ENCODE measurements around the gene GOLGA6C.
A peak's percentile ranks its signal among the peaks of the same experiment; 100 is the strongest.
"Not testable (repeated sequence)": the region's sequence is repeated elsewhere in the genome, so short reads cannot be mapped to it uniquely, and the experiment has no call there.

GOLGA6C gene

GRCh38 chr15:75238150-75238549, 20.0 kb upstream of the GOLGA6C start:
- ChIA-PET POLR2A (no interaction called here), CTCF (no interaction called here)
- TF ChIP-seq, protein P1, sequence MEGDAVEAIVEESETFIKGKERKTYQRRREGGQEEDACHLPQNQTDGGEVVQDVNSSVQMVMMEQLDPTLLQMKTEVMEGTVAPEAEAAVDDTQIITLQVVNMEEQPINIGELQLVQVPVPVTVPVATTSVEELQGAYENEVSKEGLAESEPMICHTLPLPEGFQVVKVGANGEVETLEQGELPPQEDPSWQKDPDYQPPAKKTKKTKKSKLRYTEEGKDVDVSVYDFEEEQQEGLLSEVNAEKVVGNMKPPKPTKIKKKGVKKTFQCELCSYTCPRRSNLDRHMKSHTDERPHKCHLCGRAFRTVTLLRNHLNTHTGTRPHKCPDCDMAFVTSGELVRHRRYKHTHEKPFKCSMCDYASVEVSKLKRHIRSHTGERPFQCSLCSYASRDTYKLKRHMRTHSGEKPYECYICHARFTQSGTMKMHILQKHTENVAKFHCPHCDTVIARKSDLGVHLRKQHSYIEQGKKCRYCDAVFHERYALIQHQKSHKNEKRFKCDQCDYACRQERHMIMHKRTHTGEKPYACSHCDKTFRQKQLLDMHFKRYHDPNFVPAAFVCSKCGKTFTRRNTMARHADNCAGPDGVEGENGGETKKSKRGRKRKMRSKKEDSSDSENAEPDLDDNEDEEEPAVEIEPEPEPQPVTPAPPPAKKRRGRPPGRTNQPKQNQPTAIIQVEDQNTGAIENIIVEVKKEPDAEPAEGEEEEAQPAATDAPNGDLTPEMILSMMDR (IDR thresholded peaks at IDR 0.05; ENCODE audit: control extremely low read depth, extremely low read depth, low read depth, missing control alignments): no peak
- no peak for DNase-seq (ENCODE audit: extremely low spot score)

GRCh38 chr15:75245741-75246140, 12.4 kb upstream of the GOLGA6C start:
- DNase-seq (ENCODE audit: extremely low spot score); CTCF ChIA-PET: not testable (repeated sequence)
- POLR2A ChIA-PET: interaction anchor here (0.7 kb wide), 1 partner anchor 287 kb away, joined by 3 read pairs; no protein-coding TSS in a partner anchor

DNA sequence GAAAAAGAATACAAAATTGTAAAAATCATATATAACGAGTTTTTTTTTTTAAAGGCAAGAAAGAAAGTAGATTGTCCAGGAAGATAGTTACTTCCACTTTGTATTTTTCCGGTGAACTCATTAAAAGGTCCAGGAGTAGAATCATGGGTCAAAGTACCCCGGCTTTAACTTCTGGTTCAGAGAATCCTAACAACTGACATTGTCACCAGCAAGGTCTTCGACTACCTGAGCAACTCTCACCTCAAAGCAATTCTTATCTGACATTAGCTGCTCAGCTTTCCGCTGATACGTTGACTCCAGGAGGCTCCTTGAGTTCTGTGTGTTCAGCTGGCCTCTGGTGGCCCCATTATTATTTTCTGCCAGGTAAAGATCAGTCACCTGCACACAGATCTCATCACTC, 9.1 kb upstream of the GOLGA6C start:
- DNase-seq (ENCODE audit: extremely low spot score); POLR2A ChIA-PET: not testable (repeated sequence)
- CTCF ChIA-PET: interaction anchor here (0.8 kb wide), 1 partner anchor 219 kb away, joined by 3 read pairs; no protein-coding TSS in a partner anchor

GRCh38 chr15:75249726-75250125, 8.4 kb upstream of the GOLGA6C start:
- CTCF ChIA-PET: no interaction called here
- POLR2A ChIA-PET: no interaction called here
- TF ChIP-seq, protein P1 (IDR thresholded peaks at IDR 0.05; ENCODE audit: control extremely low read depth, extremely low read depth, low read depth, missing control alignments): no peak
- no peak for DNase-seq (ENCODE audit: extremely low spot score)

DNA sequence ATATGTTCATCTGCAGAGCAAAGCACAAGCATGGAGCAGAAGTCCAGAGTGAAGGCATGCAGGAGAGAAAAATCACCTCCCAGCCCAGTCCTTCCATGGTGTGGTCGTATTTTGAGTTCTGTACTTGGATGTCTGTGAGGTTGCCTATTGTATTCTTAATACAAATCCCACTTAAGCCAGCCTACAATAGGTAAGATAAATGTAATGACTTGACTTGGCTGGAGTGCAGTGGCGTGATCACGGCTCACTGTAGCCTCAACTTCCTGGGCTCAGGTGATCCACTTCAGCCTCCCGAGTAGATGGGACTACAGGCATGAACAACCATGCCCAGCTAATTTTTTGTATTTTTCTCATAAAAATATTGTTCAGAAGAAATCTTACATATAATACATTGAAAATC, 6.8 kb upstream of the GOLGA6C start:
- POLR2A ChIA-PET: not testable (repeated sequence)

GRCh38 chr15:75252285-75252684, 5.8 kb upstream of the GOLGA6C start:
- DNase-seq (ENCODE audit: extremely low spot score); POLR2A ChIA-PET; CTCF ChIA-PET: not testable (repeated sequence)

More for the DNA sequence above, 6.8 kb upstream of the GOLGA6C start:
- CTCF ChIA-PET; DNase-seq (ENCODE audit: extremely low spot score): not testable (repeated sequence)

GRCh38 chr15:75258620-75259343, 648 bp downstream of the GOLGA6C start:
- DNase-seq (ENCODE audit: extremely low spot score); POLR2A ChIA-PET; CTCF ChIA-PET: not testable (repeated sequence)

GRCh38 chr15:75259873-75260272, 1.7 kb downstream of the GOLGA6C start:
- DNase-seq (ENCODE audit: extremely low spot score); CTCF ChIA-PET; POLR2A ChIA-PET: not testable (repeated sequence)

- DNase-seq (ENCODE audit: extremely low spot score); POLR2A ChIA-PET: not testable (repeated sequence)
- CTCF ChIA-PET: interaction anchor here (0.9 to 1.3 kb wide), 5 partner anchors 244 to 1301 kb away, joined by 3 to 4 read pairs (median 3); no protein-coding TSS in a partner anchor
Observed at GRCh38 chr15:75273751-75274359, 15.7 kb downstream of the GOLGA6C start.

GRCh38 chr15:75274509-75275107, 16.5 kb downstream of the GOLGA6C start:
- TF ChIP-seq, protein P1 (IDR thresholded peaks at IDR 0.05; ENCODE audit: control extremely low read depth, extremely low read depth, low read depth, missing control alignments): peak; percentile 72
- DNase-seq (ENCODE audit: extremely low spot score); POLR2A ChIA-PET: not testable (repeated sequence)
- CTCF ChIA-PET: interaction anchor here (0.6 to 1.3 kb wide), 8 partner anchors 240 to 1302 kb away, joined by 3 to 4 read pairs (median 3); no protein-coding TSS in a partner anchor

- peak; percentile 3 for DNase-seq (ENCODE audit: extremely low spot score)
- POLR2A ChIA-PET: not testable (repeated sequence)
- CTCF ChIA-PET: interaction anchor here (1.3 kb wide), 1 partner anchor 968 kb away, joined by 4 read pairs; no protein-coding TSS in a partner anchor
Observed at GRCh38 chr15:75275617-75276016, 17.5 kb downstream of the GOLGA6C start.

- POLR2A ChIA-PET; CTCF ChIA-PET; DNase-seq (ENCODE audit: extremely low spot score): not testable (repeated sequence)
Observed at GRCh38 chr15:75278497-75278896, 20.4 kb downstream of the GOLGA6C start.

DNA sequence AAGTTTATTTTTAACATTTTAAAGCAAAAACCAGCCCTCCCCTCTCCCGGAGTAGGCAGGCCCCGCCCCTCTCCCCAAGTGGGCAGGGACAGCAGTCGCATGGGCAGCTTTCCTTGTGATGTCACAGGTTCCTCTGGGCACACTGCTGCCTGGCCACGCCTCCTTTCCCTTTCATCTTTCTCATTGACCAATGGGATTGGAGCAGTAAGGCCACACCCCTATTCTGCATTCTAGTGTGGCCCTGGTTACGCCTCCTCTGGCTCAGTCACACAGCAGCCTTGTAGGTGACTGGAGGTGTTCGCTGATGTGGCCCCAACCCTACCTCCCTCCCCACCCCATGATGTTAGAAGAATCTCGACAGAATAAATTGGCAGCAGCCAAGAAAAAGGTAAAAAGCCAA, 24.4 kb downstream of the GOLGA6C start, which contains the start of gene GOLGA6D:
TSS of gene GOLGA6D (plus strand) at position 264 of the 400 bp plus-strand sequence. CDS start at position 305, 41 bp downstream.
- DNase-seq (ENCODE audit: extremely low spot score); CTCF ChIA-PET; POLR2A ChIA-PET: not testable (repeated sequence)

GRCh38 chr15:75284152-75284551, 26.0 kb downstream of the GOLGA6C start:
- CTCF ChIA-PET; POLR2A ChIA-PET; DNase-seq (ENCODE audit: extremely low spot score): not testable (repeated sequence)
